Liver (tissue), 3 donors: ENCODE data around the gene IL18BP.

Experiments used
- CTCF ChIP-seq: fragments of 150-350 bp; IDR thresholded peaks from 2 replicates; pipeline ENCODE4 v1.5.1; 2017; ENCODE audit warnings: improper control_type of control experiment, low read depth, low read length; ENCODE audit not compliant: missing input control
- FOXA1 ChIP-seq: IDR thresholded peaks from 2 replicates; pipeline ENCODE4 v1.6.1; 2016; ENCODE audit warnings: antibody characterized with exemption
- HNF4G ChIP-seq: IDR thresholded peaks from 2 replicates; pipeline ENCODE4 v1.6.1; 2016; ENCODE audit warnings: antibody characterized with exemption
- REST ChIP-seq: IDR thresholded peaks from 2 replicates; pipeline ENCODE4 v1.6.1; 2016; ENCODE audit warnings: antibody characterized with exemption, mild to moderate bottlenecking
- RXRA ChIP-seq, 2 donors: IDR thresholded peaks; 2 replicates each; pipeline ENCODE4 v1.6.1; 2017 to 2018; ENCODE audit warnings: antibody characterized with exemption in 2 of 2, mild to moderate bottlenecking in 1 of 2
- TF ChIP-seq, protein P1 (sequence below): IDR thresholded peaks from 2 replicates; pipeline ENCODE4 v1.6.1; 2016; ENCODE audit warnings: antibody characterized with exemption
- donor health status: healthy.
- donor health status: healthy.

DNA sequence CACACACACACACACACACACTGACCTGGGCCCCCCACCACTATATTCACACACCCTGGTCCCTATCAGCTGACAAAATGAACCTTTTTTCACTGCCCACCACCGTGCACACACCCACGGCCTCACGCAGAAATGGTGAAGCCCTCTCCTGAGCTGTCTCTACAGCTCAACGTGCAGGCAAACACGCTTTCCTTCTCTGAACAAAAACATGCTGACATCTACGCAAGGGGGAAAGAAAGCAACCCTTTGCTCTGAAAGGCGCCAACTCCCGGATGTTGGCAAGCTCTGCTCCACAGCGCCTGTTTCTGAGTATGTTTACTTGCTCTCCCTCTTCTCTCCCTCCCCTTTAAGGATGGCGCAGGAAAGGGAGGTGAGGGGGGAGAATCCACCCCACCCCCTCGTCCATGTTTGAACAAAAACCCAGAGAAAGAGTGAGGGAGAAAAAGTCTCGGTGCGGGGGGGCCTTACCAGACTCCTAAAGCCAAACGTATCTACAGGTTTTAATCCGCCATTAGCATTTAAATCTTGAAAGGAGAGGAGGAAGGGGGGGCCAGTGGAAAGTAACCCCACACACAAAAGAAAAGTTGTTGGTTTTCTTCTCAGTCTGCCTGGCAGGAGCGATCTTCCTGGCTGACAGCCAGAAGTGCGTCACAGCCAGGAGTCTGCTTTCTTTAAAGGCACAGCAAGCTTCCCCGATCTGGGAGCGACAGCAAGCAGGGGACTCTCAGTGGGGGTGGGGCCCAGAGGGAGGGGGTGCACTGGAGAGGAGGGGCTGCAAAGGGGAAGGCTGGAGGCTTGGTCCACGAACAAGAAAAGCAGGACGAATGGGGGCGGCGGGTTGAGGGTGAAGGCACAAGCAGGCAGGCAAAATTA lies 42.0 kb downstream of the IL18BP start:
- TF ChIP-seq CTCF, result peak; percentile 3
- TF ChIP-seq RXRA (IDR thresholded peaks at IDR 0.05), result peak; percentile 32 to 45
- no peak for TF ChIP-seq FOXA1
- no peak for TF ChIP-seq HNF4G
- TF ChIP-seq REST, result peak; percentile 42
- TF ChIP-seq, protein P1, sequence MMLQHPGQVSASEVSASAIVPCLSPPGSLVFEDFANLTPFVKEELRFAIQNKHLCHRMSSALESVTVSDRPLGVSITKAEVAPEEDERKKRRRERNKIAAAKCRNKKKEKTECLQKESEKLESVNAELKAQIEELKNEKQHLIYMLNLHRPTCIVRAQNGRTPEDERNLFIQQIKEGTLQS, result no peak
